ENCODE data around the gene MRPL17. TPM values are rescaled to one million over a fixed set of nuclear protein-coding genes. Genes with fewer than 3 reads are reported as not detected.

Gene MRPL17
- total and polyA plus RNA-seq, 2 of the 13 experiments (the other 11 are each of a cell fraction or from before 2014, with no cell fraction given): 59.4 to 90.0 TPM

DNA sequence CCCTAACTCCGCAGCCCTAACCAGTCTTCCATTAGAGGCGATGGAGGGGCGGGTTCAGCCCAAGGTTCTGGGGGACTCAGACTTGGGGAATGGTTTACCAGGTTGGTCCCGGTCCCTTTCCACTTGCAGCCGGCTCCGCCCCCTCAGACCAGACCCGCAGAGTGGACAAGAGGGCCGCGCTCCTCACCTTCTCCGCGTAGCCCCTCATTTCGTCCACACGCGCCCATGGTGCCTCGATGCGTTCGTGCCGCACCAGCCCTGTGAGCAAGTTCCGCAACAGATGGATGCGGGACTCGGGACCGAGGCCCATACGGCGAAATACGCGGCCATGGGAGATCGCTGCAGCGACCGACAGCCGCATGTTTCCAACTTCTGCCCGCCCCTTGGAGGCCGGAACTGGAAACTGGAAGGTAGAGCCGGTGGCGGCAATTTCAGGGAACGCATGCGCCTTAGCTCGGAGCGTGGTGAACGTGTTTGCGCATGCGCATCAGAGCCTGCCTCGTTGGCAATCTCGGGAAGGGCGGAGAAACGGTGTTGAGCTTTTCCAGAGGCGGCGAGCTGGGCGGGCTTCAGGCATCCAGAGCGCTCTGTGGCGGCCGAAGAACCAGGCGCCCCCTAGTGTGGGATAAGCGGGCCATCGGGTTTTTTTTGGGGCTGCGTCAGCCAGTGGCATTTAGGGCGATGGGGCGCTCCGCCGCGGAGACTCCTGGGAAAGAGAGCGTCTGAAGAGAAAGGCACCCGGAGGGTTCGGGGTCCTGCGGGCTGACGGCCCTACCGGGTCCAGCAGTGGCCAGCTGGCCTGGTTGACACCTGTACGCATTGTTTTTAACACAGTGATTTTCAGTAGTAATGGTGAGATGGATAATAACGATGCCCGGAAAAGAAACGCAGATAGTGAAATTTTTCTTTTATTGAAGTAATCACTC lies at the start of gene MRPL17 (continued):
- TF ChIP-seq, protein P1, sequence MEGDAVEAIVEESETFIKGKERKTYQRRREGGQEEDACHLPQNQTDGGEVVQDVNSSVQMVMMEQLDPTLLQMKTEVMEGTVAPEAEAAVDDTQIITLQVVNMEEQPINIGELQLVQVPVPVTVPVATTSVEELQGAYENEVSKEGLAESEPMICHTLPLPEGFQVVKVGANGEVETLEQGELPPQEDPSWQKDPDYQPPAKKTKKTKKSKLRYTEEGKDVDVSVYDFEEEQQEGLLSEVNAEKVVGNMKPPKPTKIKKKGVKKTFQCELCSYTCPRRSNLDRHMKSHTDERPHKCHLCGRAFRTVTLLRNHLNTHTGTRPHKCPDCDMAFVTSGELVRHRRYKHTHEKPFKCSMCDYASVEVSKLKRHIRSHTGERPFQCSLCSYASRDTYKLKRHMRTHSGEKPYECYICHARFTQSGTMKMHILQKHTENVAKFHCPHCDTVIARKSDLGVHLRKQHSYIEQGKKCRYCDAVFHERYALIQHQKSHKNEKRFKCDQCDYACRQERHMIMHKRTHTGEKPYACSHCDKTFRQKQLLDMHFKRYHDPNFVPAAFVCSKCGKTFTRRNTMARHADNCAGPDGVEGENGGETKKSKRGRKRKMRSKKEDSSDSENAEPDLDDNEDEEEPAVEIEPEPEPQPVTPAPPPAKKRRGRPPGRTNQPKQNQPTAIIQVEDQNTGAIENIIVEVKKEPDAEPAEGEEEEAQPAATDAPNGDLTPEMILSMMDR (CRISPR knock-in tag; IDR thresholded peaks at IDR 0.05): peak; percentile 93
- TF ChIP-seq, protein P2, sequence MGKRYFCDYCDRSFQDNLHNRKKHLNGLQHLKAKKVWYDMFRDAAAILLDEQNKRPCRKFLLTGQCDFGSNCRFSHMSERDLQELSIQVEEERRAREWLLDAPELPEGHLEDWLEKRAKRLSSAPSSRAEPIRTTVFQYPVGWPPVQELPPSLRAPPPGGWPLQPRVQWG (CRISPR knock-in tag; IDR thresholded peaks at IDR 0.05; ENCODE audit: borderline replicate concordance, low read depth): no peak
- peak; percentile 83 for TF ChIP-seq GATAD1 (CRISPR knock-in tag; IDR thresholded peaks at IDR 0.05)

DNA sequence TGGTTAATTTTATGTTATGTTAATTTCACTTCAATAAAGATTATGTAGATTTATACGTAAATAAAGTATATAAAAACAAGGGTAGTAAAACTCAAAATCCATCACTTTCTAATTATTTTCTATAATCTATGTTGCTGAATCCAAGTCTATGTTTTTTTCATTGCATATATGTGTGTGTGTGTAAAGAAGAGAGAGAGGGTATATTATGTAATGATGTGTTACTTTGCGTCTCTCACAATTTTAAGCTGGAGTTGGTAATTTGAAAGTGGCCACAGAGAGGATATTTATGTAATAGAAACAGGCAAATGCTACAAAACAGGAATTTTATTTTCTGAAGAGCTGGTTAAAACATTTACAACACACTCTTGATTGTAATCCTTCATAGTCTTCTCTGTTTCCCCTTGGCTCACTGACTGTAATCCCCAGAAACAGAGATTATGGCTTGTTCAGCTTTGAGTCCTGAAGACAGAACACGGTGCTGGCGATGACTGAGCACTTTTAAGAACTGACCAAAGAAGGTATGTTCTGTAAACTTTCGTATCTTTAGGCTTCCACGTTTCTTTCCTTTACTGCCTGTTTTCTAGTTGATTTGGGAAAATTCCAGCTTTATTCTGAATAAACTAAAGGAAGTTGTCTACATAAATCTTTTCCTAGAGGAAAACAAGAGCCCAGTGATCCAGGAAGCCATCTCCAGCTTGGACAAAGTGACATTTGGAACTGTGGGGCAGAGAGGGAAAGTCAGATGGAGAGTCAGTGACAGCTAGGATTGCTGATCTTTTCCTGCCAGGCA lies 45.0 kb upstream of the MRPL17 start:
- Histone ChIP-seq H3K27ac (ENCODE audit: extremely low read length, insufficient read depth, low read length) (no peak overlapping the region), H4K20me1 (ENCODE audit: insufficient read depth, low read length) (no peaks in the 10 kb centered on the region), H3K4me2 (ENCODE audit: low read depth, low read length) (no peak overlapping the region), H3K4me1 (ENCODE audit: insufficient read depth, low read length) (peaks cover 19% of the 10 kb centered on the region), H3K4me3 (replicated peaks in 1 of 3; ENCODE audit: insufficient read depth in 1 of 3, low read depth in 2 of 3, low read length in 3 of 3) (no peak overlapping the region), H3K27me3 (ENCODE audit: control insufficient read depth in 1 of 2, insufficient read depth in 2 of 2, low read length in 2 of 2) (peaks cover 0 to 3% of the 10 kb centered on the region in 2 experiments; a peak in 1 of 5 replicates), H3K79me2 (ENCODE audit: insufficient read depth, low read length) (no peaks in the 10 kb centered on the region), H3K9me3 (ENCODE audit: low read length) (no peaks in the 10 kb centered on the region), H2AFZ (ENCODE audit: low read length) (no peak overlapping the region), H3K36me3 (replicated peaks in 1 of 2; ENCODE audit: control insufficient read depth in 1 of 2, insufficient read depth in 2 of 2, low read length in 2 of 2) (no peaks in the 10 kb centered on the region), H3K9ac (ENCODE audit: insufficient read depth, low read depth, low read length) (no peak overlapping the region)
- no peak for DNase-seq (ENCODE audit: low spot score)
- ChIA-PET POLR2A (no interaction called here), CTCF (ENCODE audit: low intra/inter-chr PET ratio, low total read pairs) (no interaction called here)
- no peak for FAIRE-seq
- in situ Hi-C loops (cut with HindIII; ENCODE audit: extremely low pct_ligation_motif_present, low pct_unique_long_range_greater_than_20kb) (no loop called here), intact Hi-C loops (cut with micrococcal nuclease; ENCODE audit: unreplicated experiment) (no loop called here)
- no peak for TF ChIP-seq CENPX (CRISPR knock-in tag; IDR thresholded peaks at IDR 0.05)
- no peak for TF ChIP-seq ZSCAN21 (CRISPR knock-in tag; IDR thresholded peaks at IDR 0.05; ENCODE audit: borderline replicate concordance)
- TF ChIP-seq ZFP36L1 (CRISPR knock-in tag; IDR thresholded peaks at IDR 0.05): no peak
- no peak for TF ChIP-seq PAX8 (CRISPR knock-in tag; IDR thresholded peaks at IDR 0.05; ENCODE audit: borderline replicate concordance)
- TF ChIP-seq MZF1 (CRISPR knock-in tag; IDR thresholded peaks at IDR 0.05; ENCODE audit: borderline replicate concordance): no peak
- TF ChIP-seq NFE2L2 (IDR thresholded peaks at IDR 0.05; ENCODE audit: low read length): 0 out of 2 replicates have a peak, but pooled peaks have one; percentile 45
- WGBS (ENCODE audit: low lambda C conversion rate): 26% methylated on average over 6 of the region's 6 CpGs
- BruUV-seq (replicated peaks): no TSS peak
- no peak for ATAC-seq

Measured in HepG2 (cell line).